Measurements from ENCODE around the gene IL17RC.
A peak's percentile ranks its signal among the peaks of the same experiment; 100 is the strongest.
"Not testable (repeated sequence)": the region's sequence is repeated elsewhere in the genome, so short reads cannot be mapped to it uniquely, and the experiment has no call there.

IL17RC gene

DNA sequence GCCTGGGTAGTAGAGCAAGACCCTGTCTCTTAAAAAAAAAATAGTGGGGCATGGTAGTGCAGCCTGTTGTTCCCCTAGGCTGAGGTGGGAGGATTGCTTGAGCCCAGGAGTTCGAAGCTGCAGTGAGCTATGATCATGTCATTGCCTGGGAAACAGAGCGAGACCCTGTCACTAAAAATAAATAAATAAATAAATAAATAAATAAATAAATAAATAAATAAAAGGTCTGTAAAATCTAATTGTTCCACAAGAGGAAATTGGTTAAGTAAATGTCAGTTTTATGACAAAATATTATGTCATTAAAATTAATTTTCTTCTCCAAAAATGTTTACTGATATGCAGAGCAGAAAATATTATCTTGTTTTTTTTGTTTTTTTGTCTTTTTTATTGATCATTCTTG is 22.1 kb downstream of the IL17RC start:
- TF ChIP-seq, protein P1, sequence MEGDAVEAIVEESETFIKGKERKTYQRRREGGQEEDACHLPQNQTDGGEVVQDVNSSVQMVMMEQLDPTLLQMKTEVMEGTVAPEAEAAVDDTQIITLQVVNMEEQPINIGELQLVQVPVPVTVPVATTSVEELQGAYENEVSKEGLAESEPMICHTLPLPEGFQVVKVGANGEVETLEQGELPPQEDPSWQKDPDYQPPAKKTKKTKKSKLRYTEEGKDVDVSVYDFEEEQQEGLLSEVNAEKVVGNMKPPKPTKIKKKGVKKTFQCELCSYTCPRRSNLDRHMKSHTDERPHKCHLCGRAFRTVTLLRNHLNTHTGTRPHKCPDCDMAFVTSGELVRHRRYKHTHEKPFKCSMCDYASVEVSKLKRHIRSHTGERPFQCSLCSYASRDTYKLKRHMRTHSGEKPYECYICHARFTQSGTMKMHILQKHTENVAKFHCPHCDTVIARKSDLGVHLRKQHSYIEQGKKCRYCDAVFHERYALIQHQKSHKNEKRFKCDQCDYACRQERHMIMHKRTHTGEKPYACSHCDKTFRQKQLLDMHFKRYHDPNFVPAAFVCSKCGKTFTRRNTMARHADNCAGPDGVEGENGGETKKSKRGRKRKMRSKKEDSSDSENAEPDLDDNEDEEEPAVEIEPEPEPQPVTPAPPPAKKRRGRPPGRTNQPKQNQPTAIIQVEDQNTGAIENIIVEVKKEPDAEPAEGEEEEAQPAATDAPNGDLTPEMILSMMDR (IDR thresholded peaks at IDR 0.05; ENCODE audit: low read depth, low read length, missing control alignments): no peak
- DNase-seq (ENCODE audit: extremely low read depth, low read depth): no peak
- no peak overlapping the region for H3K4me3 ChIP-seq (replicated peaks; ENCODE audit: low read depth, low read length)

GRCh38 chr3:9939906-9940305 is 23.0 kb downstream of the IL17RC start:
- H3K4me3 ChIP-seq (replicated peaks; ENCODE audit: low read depth, low read length): not testable (repeated sequence)

DNA sequence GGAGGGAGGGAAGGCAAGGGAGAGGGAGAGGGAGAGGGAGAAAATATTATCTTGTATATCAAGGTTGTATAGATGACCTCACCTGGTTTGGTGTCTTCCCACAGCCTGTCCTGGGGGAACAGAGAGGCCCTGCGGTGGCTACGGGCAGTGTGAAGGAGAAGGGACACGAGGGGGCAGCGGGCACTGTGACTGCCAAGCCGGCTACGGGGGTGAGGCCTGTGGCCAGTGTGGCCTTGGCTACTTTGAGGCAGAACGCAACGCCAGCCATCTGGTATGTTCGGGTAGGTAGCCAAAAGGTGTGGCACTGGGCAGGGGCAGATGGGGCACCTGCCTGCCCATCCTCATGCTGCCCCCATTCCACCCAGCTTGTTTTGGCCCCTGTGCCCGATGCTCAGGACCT is 23.8 kb downstream of the IL17RC start:
- TF ChIP-seq, protein P1 (IDR thresholded peaks at IDR 0.05; ENCODE audit: low read depth, low read length, missing control alignments): no peak
- DNase-seq (ENCODE audit: extremely low read depth, low read depth): no peak
- H3K4me3 ChIP-seq (replicated peaks; ENCODE audit: low read depth, low read length): no peak overlapping the region

More at GRCh38 chr3:9939906-9940305, 23.0 kb downstream of the IL17RC start:
- not testable (repeated sequence) for DNase-seq (ENCODE audit: extremely low read depth, low read depth)

GRCh38 chr3:9942164-9942563 is 25.3 kb downstream of the IL17RC start:
- no peak for DNase-seq (ENCODE audit: extremely low read depth, low read depth)
- no peak overlapping the region for H3K4me3 ChIP-seq (replicated peaks; ENCODE audit: low read depth, low read length)
- TF ChIP-seq, protein P1 (IDR thresholded peaks at IDR 0.05; ENCODE audit: low read depth, low read length, missing control alignments): no peak

- TF ChIP-seq, protein P1 (IDR thresholded peaks at IDR 0.05; ENCODE audit: low read depth, low read length, missing control alignments): no peak
- H3K4me3 ChIP-seq (replicated peaks; ENCODE audit: low read depth, low read length): no peak overlapping the region
- no peak for DNase-seq (ENCODE audit: extremely low read depth, low read depth)
Observed at GRCh38 chr3:9942934-9943690, 26.2 kb downstream of the IL17RC start.

DNA sequence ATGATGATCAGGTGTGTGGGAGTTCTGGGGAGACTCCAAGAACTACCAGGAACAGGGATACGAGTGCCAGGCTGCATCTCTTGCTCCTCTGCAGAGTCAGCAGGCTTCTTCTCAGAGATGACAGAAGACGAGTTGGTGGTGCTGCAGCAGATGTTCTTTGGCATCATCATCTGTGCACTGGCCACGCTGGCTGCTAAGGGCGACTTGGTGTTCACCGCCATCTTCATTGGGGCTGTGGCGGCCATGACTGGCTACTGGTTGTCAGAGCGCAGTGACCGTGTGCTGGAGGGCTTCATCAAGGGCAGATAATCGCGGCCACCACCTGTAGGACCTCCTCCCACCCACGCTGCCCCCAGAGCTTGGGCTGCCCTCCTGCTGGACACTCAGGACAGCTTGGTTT is 27.4 kb downstream of the IL17RC start:
- DNase-seq (ENCODE audit: extremely low read depth, low read depth): no peak
- TF ChIP-seq, protein P1 (IDR thresholded peaks at IDR 0.05; ENCODE audit: low read depth, low read length, missing control alignments): no peak
- H3K4me3 ChIP-seq (replicated peaks; ENCODE audit: low read depth, low read length): no peak overlapping the region

DNA sequence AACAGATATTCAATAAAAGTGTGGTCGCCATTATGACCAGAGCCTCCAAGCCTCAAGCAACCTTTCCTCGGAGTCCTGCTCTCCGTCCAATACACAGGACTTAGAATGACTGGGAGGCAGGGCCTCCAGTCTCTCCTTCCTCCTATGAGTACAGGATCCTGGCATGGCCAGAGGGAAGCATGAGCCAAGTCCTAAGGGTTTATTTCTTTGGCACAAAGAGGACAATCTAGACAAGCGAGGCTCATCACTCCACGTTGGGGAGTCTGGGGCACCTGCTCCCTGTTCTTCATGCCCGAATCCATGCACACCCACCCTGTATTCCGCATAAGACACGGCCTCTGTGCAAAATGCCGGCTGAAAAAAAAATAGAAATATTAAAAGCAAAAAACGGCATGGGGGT is 28.5 kb downstream of the IL17RC start:
- H3K4me3 ChIP-seq (replicated peaks; ENCODE audit: low read depth, low read length): peak overlapping the region; percentile 58
- DNase-seq (ENCODE audit: extremely low read depth, low read depth): no peak
- TF ChIP-seq, protein P1 (IDR thresholded peaks at IDR 0.05; ENCODE audit: low read depth, low read length, missing control alignments): no peak

Data from HFF-Myc (cell line).